HG03469 (cell line): ENCODE data around the gene LCN15.
A peak's percentile ranks its signal among the peaks of the same experiment; 100 is the strongest.
"Not testable (repeated sequence)": the region's sequence is repeated elsewhere in the genome, so short reads cannot be mapped to it uniquely, and the experiment has no call there.

Source experiments
- ATAC-seq: cut with Tn5 transposase; IDR thresholded peaks from one replicate; pipeline ENCODE4 v1.9.1; 2021; ENCODE audit warnings: mild to moderate bottlenecking, moderate library complexity, moderate number of reproducible peaks; ENCODE audit not compliant: unreplicated experiment

LCN15 gene, protein sequence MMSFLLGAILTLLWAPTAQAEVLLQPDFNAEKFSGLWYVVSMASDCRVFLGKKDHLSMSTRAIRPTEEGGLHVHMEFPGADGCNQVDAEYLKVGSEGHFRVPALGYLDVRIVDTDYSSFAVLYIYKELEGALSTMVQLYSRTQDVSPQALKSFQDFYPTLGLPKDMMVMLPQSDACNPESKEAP

DNA sequence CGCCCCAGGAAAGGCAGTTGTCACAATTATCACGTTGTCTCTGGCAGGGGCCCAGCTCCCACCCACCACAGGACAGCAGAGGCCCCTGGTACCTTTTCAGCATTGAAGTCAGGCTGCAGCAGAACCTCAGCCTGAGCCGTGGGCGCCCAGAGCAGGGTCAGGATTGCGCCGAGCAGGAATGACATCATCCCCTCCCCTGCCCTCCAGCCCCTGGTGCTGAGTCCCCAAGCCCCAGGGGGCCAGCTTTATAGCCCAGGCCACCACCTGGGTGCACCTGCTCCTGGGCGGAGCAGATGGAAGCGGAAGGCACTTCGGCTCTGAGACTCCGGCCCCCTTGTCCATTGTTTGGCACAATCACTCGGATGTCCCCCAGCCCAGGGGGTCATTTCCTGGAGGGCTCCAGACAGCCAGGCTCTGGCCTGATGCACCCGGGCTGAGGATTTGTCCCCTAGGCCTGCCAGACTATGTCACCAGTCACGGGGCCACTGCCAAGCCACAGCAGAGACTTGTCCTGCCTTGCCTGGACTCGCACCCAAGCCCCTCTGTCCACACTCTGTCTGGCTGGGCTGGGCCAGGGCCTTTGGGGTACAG is at the start of gene LCN15:
LCN15 (minus strand) TSS at position 218 of the 591 bp plus-strand sequence; CDS start at position 188, 30 bp downstream.
- ATAC-seq = no peak

DNA sequence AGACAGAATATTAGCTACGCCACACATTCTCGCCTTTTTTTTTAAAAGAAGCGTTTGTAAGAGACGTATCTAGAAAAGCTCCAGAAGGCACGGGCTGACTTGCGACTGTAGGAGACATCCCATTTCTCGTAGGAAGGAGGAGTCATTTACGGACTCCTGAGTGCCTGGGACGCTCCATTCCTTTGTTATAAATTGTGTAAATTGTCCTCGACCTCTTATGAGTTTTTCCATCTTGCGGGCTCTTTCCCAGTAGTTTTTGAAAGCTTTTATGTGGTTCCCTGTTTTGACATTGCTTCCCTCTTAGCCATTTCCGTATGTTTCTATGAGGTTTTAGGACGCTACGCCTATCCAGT is 44.5 kb upstream of the LCN15 start:
- no peak for ATAC-seq

DNA sequence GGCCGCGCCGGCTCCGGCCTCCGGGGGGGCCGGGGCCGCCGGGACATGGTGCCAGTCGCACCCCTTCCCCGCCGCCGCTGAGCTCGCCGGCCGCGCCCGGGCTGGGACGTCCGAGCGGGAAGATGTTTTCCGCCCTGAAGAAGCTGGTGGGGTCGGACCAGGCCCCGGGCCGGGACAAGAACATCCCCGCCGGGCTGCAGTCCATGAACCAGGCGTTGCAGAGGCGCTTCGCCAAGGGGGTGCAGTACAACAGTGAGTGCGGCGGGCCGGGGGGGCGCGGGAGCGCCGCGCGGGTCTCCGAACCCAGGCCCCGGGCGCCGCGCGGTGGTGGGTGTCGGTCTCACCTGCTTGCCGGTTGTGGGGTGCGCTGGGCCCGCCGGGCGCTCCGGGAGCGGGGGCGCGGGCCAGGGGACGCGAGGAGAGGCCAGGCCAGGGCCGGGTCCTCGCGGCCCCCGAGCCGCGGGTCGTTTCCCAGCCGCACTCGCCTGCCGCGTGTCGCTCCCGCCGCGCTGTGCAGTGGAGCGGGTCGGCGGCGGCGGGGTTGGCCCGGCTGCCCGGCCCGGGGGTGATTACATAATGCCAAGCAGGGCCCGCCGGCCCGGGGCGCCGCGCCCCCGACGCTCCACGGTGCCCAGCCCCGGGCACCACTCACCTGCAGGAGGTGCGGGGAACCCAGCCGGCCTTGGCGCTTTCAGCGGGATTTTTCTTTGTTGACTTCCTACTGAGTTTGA is 43.9 kb upstream of the LCN15 start:
- ATAC-seq = no peak

DNA sequence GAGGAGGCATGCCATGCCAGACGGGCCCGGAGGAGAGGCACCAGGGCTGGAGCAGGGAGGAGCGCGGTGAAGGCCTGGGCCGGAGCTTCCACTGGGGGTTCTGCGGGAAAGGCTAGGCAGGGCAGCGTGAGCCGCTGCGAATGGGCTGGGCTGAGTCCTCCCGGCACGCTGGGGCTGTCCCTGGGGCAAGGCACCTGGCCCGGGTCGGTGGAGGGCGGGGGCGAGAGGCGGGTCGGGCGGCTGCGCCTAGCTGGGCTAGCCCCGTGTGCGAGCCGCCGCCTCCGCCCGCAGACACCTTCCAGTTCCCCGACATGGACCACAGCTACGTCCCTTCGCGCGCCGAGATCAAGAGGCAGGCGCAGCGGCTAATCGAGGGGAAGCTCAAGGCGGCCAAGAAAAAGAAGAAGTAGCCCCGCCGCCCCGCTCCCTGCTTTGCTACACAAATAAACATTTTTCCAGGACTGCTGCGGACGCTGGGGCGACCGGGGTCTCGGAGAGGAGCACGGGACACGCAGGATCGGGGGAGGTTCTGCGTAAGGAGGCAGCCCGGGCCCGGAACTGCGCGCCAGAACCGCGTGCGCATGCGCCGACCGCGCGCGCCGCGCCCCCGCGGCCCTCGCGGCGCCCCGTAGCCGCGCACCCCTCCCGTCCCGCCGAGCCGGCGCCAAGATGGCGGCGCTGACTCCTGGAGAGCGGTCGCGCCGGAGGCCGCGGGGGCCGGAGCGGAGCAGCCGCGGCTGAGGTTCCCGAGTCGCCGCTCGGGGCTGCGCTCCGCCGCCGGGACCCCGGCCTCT is 43.2 kb upstream of the LCN15 start, which contains the start of gene RABL6:
RABL6 (plus strand) TSS at position 668 of the 794 bp plus-strand sequence. CDS start 249 bp downstream, outside the sequence.
- peak; percentile 39 for ATAC-seq

DNA sequence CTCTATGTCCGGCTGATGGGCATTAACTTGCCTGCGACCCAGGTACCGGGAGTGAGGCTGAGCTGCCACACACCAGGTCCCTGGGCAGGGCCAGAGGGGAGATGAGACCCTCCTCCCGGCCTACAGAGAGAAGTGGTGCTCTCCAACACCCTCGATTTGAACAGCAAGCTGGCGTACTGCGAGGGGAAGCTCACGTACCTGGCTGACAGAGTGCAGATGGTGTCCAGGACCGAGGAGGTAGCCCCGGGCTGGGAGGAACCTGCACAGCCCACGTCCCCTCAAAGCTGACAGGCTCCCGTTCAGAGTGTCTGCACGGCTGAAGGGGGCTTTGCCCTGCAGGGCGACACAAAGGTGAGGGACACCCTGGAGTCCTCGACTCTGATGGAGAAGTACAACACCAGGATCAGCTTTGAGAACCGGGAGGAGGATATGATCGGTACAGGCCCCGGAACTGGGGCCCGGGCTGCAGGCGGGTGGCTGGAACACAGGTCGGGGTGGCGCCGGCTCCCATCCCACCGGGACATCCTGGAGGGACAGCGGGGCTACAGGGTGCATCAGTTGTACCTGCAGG is 42.4 kb upstream of the LCN15 start:
- ATAC-seq = no peak

- no peak for ATAC-seq
Measured at GRCh38 chr9:136806067-136806466, 41.7 kb upstream of the LCN15 start.

DNA sequence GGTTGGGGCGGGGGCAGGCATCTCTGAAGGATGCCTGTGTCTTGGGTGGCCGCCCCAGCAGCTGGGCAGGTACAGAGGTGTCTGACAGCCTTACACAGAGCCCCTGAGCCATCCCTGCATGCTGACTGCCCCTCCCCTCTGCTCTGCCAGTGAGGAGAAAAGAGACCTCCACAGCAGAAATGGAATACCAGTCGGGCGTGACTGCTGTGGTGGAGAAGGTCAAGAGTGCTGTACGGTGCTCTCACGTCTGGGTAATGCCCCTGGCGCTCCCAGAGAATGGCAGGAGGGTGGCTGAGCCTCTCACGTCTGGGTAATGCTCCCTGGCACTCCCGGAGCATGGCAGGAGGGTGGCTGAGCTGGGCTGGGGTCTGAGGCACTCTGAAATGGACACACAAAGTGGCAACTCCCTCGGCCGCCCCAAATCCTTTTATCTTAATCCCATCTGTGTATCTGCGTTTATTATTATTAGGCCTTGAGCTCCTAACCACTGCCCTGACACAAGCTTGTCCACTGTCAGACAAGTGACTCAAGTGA is 41.0 kb upstream of the LCN15 start:
- ATAC-seq = no peak

- no peak for ATAC-seq
Measured at GRCh38 chr9:136804509-136805206, 40.3 kb upstream of the LCN15 start.

DNA sequence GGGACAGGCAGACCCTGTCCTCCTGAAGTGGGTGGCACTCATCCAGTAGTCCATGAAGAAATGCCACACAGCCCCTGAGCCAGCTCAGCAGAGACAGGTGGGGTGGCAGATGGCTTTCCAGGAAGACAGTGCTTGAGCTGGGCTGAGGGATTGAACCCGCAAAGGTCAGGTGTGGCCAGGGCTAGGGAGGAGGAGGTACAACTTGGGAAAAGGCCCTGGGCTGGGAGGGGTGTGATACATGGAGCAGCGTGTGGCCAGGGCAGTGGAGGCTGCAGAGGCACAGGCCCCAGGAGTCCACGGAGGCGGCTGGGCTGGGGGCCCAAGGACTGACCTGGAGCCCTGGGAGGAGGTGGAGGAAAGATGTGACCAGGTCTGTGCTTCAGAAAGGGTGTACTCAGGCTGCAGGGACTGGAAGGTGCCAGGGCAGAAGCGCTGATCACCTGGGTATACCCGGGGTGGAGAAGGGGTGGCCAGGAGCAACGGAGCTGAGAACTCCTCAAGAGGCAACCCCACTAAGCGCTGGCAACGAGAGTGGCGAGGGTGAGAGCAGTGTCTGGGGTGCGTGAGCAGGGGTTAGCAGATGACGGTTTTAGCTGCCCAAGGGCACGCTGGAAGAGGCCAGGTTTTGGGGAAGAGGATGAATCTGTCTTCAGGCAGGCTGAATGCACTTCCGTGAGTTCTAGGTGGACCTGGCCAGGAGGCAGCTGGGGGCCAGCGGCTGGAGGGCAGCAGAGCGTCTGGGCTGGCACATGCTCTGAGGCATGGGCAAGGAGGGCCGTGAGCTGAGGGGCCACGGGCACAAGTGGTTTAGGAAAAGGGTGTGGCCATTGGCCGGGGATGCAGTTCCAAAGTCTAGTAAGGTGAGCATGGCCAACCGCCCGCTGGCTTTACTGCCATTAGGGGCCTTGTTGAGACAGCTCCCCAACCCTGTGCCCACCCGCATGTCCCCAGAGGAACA is 39.5 kb upstream of the LCN15 start:
- no peak for ATAC-seq

- not testable (repeated sequence) for ATAC-seq
Measured at GRCh38 chr9:136803009-136803550, 38.8 kb upstream of the LCN15 start.

DNA sequence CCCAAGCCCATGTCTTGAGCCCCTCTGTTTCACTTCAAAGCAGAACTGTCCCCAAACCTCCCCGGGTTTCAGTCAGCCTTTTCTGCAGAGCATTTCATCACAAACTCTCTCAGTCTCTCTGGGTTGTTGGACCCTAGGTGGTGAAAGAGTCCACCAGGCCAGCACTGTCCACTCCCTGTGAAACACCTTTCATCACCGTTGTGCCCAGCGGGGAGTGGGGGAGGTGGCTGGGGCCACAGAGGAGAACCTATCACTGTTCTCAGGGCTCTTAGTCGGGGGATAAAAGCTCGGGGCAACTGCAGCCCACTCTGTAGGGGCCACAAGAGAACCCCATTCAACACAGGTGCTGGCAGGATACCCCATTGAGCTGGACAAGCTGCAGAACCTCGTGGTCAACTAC is 38.0 kb upstream of the LCN15 start:
- ATAC-seq = no peak

DNA sequence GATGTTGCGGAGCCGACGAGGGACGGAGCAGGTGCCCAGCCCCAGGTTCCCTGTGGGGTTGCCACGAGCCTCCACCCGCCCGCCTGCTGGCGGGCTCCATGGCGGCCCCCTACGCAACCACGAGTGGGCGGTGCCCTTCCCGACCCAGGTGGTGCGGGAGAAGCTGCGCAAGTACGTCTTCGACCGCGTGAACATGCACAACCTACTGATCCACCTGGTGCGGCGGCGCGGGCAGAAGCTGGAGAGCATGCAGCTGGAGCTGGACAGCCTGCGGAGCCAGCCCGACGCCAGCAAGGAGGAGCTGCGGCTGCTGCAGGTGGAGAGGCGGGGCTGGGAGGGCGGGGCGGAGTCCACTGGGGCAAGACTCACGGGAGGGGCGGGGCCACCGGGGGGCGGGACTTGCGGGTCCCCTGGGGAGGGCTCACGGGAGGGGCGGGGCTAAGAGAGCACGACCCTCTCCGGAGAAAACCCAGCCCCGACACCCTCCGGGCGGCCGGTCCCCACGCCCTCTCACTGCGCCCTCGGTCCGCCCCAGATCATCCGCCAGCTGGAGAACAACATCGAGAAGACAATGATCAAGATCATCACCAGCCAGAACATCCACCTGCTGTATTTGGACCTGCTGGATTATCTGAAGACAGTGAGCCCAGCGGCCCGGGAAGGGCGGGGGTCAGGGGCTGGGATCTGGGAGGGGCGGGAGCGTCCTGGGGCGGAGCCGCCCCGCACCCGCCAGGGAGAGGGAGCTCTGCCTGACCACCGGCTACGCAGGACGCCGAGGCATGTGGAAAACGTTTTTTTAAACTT is 35.7 kb upstream of the LCN15 start:
- ATAC-seq = no peak

- ATAC-seq = no peak
Measured at GRCh38 chr9:136799079-136799853, 34.9 kb upstream of the LCN15 start.

DNA sequence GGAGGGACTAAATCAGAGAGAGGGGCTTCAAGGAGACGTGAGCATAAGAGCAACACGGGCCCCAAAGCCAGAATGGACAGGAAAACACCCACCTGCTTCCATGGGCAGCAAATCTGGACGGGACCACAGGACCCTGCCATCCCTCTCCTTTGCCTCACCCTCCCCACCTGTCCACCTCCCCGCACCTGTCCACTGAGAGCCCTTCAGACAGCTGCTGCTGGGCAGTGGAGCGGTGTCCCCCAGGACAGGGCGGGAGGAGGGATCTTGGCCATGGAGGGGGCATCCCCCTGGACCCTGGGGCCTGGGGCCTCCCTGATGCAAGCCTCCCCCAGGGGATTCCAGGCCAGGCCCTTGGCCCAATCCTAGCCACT is 34.4 kb upstream of the LCN15 start:
- no peak for ATAC-seq

DNA sequence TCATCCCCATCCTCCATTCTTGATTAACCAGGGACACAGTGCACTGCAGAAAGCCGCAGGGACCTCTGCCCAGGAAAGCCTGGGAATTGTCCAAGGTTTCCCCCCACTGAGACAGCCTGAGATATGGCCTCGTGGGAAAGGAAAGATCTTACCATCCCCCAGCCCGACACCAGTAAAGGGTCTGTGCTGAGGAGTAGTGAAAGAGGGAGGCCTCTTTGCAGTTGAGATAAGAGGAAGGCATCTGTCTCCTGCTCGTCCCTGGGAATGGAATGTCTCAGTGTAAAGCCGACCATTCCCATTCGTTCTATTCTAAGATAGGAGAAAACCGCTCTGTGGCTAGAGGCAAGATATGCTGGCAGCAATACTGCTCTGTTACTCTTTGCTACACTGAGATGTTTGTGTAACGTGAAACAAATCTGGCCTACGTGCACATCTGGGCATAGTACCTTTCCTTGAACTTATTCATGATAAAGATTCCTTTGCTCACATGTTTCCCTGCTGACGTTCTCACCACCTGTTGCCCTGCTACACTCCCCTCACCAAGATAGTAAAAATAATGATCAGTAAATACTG is 32.5 kb upstream of the LCN15 start:
- ATAC-seq = not testable (repeated sequence)

DNA sequence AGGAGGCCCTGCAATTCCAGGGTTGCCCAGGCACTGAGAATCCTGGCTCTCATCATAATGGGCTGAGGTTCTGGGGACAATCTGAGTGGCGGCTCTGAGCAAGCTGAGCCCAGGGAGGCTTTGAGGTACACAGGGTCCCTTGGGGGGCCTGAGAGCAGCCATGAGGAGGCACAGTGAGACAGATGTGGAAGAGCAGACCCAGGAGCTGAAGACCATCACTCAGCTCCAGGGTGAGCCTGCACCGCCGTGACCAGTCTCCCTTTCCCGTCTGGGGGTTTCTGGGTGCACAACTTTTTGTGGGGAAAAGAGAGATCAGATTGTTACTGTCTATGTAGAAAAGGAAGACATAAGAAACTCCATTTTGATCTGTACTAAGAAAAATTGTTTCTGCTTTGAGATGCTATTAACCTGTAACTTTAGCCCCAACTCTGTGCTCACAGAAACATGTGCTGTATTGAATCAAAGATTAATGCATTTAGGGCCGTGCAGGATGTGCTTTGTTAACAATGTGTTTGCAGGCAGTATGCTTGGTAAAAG is 32.0 kb upstream of the LCN15 start, which contains the start of gene CCDC183:
CCDC183 (plus strand) TSS at position 101 of the 537 bp plus-strand sequence; CDS start at position 161, 60 bp downstream.
- ATAC-seq = no peak

DNA sequence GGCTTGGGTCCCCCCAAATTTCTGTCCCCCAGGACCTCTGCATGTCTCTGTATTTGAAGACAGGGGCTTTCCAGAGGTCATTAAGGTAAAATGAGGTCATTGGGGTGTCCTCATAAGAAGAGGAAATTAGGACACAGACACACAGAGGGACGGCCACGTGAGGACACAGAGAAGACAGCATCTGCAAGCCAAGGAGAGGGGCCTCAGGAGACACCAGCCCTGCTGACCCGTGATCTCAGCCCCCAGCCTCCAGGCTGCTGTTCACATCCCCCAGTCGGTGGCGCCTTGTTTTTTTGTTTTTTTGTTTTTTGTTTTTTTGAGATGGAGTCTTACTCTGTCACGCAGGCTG is 30.7 kb upstream of the LCN15 start:
- no peak for ATAC-seq
